Esophagus squamous epithelium (tissue), 5 donors: ENCODE data around the gene CX3CL1. TPM values are rescaled to one million over a fixed set of nuclear protein-coding genes. Genes with fewer than 3 reads are reported as not detected.
A peak's percentile ranks its signal among the peaks of the same experiment; 100 is the strongest.

Source experiments
- DNase-seq: peaks from one replicate; lab custom pipeline; 2025; lab: John Stamatoyannopoulos, UW
- H3K27ac ChIP-seq, 4 donors: fragments of 200-600 bp; sonication (generic); one replicate each; pipeline ENCODE4 v1.5.1; 2016 to 2019; ENCODE audit warnings: mild to moderate bottlenecking in 1 of 4
- H3K27me3 ChIP-seq, 4 donors: fragments of 200-600 bp; sonication (generic); 1 replicate in 3 of 4; 2 replicates in 1 of 4; pipeline versions ENCODE4 v1.5.1 to v1.6.0; 2017 to 2021; ENCODE audit warnings: antibody characterized with exemption in 1 of 4
- H3K36me3 ChIP-seq, 3 donors: fragments of 200-600 bp; sonication (generic); one replicate each; pipeline ENCODE4 v1.5.1; 2016 to 2019
- H3K4me1 ChIP-seq, 3 donors: fragments of 200-600 bp; sonication (generic); one replicate each; pipeline ENCODE4 v1.5.1; 2017 to 2019
- H3K4me3 ChIP-seq, 4 donors: fragments of 200-600 bp; sonication (generic); 1 replicate in 3 of 4; 2 replicates in 1 of 4; pipeline ENCODE4 v1.5.1; 2016 to 2019; ENCODE audit warnings: mild to moderate bottlenecking in 2 of 4, moderate library complexity in 1 of 4
- H3K9me3 ChIP-seq, 3 donors: fragments of 200-600 bp; sonication (generic); one replicate each; pipeline ENCODE4 v1.5.1; 2016 to 2019
- CTCF ChIP-seq, 6 experiments: fragments of 450-650 bp in 4 of 6; fragments of 200-600 bp in 2 of 6; sonication (generic) in 2 of 6; IDR thresholded peaks; one replicate each; pipeline ENCODE4 v1.5.1; 2016 to 2019; ENCODE audit warnings: antibody characterized with exemption in 6 of 6, mild to moderate bottlenecking in 4 of 6, moderate library complexity in 4 of 6
- POLR2A ChIP-seq, 4 donors: fragments of 450-650 bp; IDR thresholded peaks; one replicate each; pipeline ENCODE4 v1.6.1; 2017; ENCODE audit warnings: antibody characterized with exemption in 4 of 4, mild to moderate bottlenecking in 4 of 4, moderate library complexity in 3 of 4
- WGBS, 2 donors: methylation state at CpG; one replicate each; pipeline ENCODE4 v1.1.5; 2018; 5-methylcytosine and 5-hydroxymethylcytosine counted together
- intact Hi-C: fragments of 100-400 bp; cut with DNase I; formaldehyde crosslinking; loops from one replicate; pipeline ENCODE4 v1.15.0; 2022
- total RNA-seq, 4 donors: library from RNA; depleted of rRNA; stranded (reverse); fragments of >200 nt; gene quantifications; one replicate each; pipeline ENCODE4 v1.1.0, GENCODE V29; 2016
- donor health status: DM: yes; HTN: yes; CAD: no.

CX3CL1 gene
- total RNA-seq, 4 donors from 2014 or later = 3.3 to 14.8 (median 7.4) TPM

DNA sequence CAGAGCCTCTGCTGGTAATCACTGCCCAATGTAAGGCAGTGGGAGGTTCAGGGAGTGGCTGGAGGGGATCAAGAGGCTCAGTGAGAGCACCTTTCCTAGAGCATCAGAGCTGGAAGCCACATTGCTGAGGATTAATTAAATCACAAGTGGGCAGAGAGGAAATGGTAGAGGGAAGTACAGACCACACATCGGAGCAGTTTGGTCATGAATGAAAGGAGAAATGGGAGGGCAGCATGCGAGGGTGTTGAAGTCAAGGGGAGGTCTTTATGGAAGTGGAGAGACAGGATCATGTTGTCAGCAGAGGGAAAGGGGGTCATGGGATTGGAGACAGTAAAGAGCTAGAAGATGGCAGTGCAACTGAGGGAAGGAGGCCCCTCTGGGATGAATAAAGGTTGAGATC, 34.6 kb downstream of the CX3CL1 start:
- intact Hi-C loops = no loop called here
- Histone ChIP-seq H3K36me3 (no peaks in the 10 kb centered on the region), H3K9me3 (no peaks in the 10 kb centered on the region), H3K27ac (no peak overlapping the region), H3K4me3 (no peak overlapping the region), H3K4me1 (peaks cover 0 to 42% (median 17%) of the 10 kb centered on the region in 3 donors), H3K27me3 (no peaks in the 10 kb centered on the region)
- no peak for TF ChIP-seq POLR2A (IDR thresholded peaks at IDR 0.05)
- TF ChIP-seq CTCF (IDR thresholded peaks at IDR 0.05) = no peak
- no peak for DNase-seq
- WGBS, 2 donors = 45 to 71% methylated on average over 2 of the region's 2 CpGs

GRCh38 chr16:57407521-57408353, 35.4 kb downstream of the CX3CL1 start:
- Histone ChIP-seq H3K27me3 (no peaks in the 10 kb centered on the region), H3K4me3 (no peak overlapping the region), H3K36me3 (no peaks in the 10 kb centered on the region), H3K27ac (no peak overlapping the region), H3K9me3 (no peaks in the 10 kb centered on the region), H3K4me1 (peaks cover 0 to 45% (median 17%) of the 10 kb centered on the region in 3 donors)
- TF ChIP-seq POLR2A (IDR thresholded peaks at IDR 0.05) (no peak), CTCF (IDR thresholded peaks at IDR 0.05) (no peak)
- WGBS, 2 donors = 89 to 95% methylated on average over 5 of the region's 5 CpGs
- intact Hi-C loops = no loop called here
- no peak for DNase-seq

- Histone ChIP-seq H3K4me3 (no peak overlapping the region), H3K4me1 (peaks cover 0 to 45% (median 17%) of the 10 kb centered on the region in 3 donors), H3K9me3 (no peaks in the 10 kb centered on the region), H3K27me3 (no peaks in the 10 kb centered on the region), H3K36me3 (no peaks in the 10 kb centered on the region), H3K27ac (peak overlapping the region in 2 of 4 donors; percentile 39 to 48)
- no peak for DNase-seq
- intact Hi-C loops = no loop called here
- TF ChIP-seq CTCF (IDR thresholded peaks at IDR 0.05) (no peak), POLR2A (IDR thresholded peaks at IDR 0.05) (no peak)
- 61% methylated on average over 5 of the region's 5 CpGs for WGBS, 2 donors
These were observed 36.8 kb downstream of the CX3CL1 start for GRCh38 chr16:57409065-57409464.

GRCh38 chr16:57409870-57410587, 37.7 kb downstream of the CX3CL1 start:
- Histone ChIP-seq H3K27ac (peak overlapping the region in 2 of 4 donors; percentile 39 to 48), H3K27me3 (no peaks in the 10 kb centered on the region), H3K9me3 (no peaks in the 10 kb centered on the region), H3K36me3 (no peaks in the 10 kb centered on the region), H3K4me3 (no peak overlapping the region), H3K4me1 (peaks cover 0 to 45% (median 17%) of the 10 kb centered on the region in 3 donors)
- DNase-seq = no peak
- no peak for TF ChIP-seq POLR2A (IDR thresholded peaks at IDR 0.05)
- TF ChIP-seq CTCF (IDR thresholded peaks at IDR 0.05) = peak in 1 of 6 experiments; percentile 26
- intact Hi-C loops = no loop called here
- 53 to 66% methylated on average over 4 to 8 of the region's 14 CpGs for WGBS, 2 donors
